Frontal cortex (tissue), 4 donors: ENCODE data around the gene E4F1. TPM values are rescaled to one million over a fixed set of nuclear protein-coding genes. Genes with fewer than 3 reads are reported as not detected.
"Not testable (repeated sequence)": the region's sequence is repeated elsewhere in the genome, so short reads cannot be mapped to it uniquely, and the experiment has no call there.

Experiments
- DNase-seq, 2 donors: peaks; one replicate each; pipeline ENCODE4 v3.0.0; 2012; ENCODE audit warnings: low spot score in 2 of 2
- FAIRE-seq: peaks from 2 replicates; lab custom pipeline; 2012; peaks lifted over from hg19 to GRCh38; lab: Jason Lieb, UNC
- total RNA-seq: library from RNA; depleted of rRNA; stranded (reverse); fragments of >200 nt; gene quantifications from one replicate; pipeline ENCODE4 v1.2.3, GENCODE V29; 2014
- donor health status: control.
- donor health status: control.
- donor health status: control.

Gene E4F1
- total RNA-seq, 1 donor from 2014 or later, result 27.3 TPM

DNA sequence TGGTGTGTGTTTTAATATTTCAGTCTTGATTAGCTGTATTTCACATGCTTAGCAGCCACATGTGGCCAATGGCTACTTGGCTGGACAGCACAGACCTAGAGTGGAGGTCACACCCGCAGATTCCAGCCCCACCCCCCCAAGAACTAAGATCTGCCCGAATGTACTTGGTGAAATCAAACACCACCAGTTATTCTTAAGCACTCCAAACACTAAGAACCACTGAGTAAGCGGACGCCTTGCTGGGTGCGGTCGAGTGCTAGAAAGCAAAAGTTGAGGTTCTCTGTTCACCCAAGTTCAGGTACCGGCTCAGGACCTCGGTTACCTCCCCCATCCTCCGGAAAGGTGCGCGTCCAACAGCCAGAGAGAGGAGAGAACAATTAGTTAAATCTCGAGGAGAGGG, 43.5 kb downstream of the E4F1 start:
- FAIRE-seq, DNase-seq: not testable (repeated sequence)

DNA sequence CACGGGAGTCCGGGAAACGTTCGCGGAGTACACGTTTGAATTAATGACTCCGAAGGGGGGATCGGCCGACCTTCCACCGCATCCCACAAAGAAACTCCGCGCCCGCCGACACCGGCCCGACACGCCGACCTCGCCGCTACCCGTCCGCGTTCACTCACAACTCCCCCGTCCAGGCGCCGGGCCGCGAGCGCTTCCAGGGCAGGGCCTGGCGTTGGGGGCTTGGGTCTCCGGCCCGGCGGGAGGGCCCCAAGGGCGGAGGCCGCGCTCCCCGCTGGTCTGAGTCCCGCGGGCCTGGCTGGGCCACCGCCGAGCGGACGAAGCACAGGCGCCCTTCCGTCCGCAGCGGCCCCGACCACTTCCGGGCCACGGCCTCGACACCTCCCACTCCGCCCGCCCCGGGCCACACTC, 44.1 kb downstream of the E4F1 start:
- not testable (repeated sequence) for FAIRE-seq
- DNase-seq, result peak in 1 of 2 donors; percentile 61

DNA sequence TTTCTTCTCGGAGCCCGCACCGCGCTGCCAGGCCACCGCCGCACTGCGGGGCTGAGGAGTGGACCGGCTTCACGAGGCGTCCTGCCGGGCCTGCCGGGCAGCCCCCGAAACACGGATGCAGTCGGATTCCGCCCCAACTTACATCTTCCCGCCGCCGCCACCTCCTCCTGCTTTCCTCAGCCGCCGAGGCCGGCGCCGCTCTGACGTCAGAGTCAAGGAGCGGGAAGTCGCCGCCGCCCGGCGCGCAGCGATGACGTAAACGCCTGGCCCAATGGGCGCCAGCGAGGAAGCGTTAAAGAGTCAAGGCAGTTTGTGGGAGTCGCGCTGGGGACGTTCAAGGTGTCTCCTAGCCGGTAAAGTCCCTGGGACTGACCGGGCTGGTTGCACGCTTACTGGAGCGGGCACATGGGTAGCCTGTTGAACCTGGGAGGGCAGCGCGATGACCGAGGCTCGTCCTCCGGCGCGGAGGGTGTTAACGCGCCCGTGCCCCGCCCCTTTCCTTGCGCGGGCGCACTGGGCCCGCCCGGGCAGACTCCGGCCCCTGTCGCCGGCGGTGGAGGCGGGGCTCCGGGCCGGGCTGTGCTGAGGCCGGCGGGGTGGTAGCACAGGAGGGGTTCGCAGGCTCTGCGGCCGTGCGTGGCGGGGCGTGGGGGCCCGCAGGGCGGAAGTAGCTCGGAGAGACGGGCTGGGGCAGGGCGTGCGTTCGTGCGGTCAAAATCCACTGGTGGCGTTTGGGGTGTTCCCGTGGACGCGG, 44.7 kb downstream of the E4F1 start, which contains the start of gene RNPS1:
TSS of gene RNPS1 (minus strand) at position 214 of the 754 bp plus-strand sequence. CDS start 3,483 bp downstream, outside the sequence.
- FAIRE-seq, result no peak
- peak; percentile 100 for DNase-seq

DNA sequence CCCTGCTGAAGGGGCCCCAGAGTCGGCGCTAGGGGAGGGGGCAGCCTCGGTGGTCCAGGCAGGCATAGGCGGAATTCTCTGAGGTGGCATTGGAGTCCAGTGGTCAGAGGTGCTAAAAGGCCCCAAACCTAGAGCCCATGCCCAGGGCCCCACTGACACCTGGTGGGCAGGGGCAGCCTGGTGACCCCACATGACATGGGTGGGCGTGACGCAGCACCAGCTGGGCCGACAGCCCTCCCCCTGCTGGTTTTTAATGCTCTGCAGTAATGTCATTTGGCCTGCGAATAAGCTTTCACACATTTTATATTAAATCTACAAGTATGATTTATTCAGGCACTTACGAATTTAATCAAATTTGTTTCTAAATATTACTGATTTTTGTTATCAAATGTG, 46.7 kb downstream of the E4F1 start:
- DNase-seq (no peak), FAIRE-seq (no peak)

DNA sequence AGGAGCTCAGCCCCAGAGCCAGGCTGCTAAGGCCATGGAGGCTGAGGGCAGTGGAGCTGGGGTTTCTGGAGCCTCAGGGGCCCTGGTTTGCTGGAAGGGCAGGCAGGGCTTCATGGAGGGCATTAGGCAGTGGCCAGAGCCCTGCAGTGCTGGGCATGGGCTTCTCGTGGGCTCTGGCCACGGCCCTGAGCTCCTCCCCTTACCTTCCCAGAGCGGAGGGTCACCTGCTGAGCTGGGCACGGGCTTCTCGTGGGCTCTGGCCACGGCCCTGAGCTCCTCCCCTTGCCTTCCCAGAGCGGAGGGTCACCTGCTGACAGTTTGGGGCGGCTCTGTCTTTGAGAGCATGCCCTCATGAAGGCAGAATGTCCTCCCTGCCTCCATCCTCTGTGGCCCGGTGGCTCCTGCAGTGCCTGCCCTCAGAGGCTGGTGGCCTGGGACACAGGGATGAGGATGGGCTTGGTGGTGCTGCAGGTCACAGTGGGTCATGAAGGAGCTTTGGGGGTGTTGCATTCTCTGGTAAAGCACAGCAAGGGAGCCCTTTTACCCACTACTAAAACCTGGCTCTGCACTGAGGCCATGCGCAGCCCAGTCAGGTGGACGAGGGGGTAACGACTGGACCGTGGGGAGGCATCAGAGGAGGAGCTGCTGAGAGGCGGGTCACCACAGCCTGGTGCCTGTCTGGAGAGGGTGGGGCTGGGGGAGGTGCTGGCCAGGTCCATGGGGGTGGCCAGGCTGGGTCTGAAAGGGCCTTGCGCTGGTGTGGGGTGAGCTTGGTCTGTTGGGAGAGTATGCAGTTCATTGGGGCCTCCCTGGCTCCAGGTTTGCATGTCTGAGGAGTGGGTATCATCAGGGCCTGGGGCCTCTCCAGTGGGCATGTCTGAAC, 47.4 kb downstream of the E4F1 start:
- DNase-seq (no peak), FAIRE-seq (no peak)

DNA sequence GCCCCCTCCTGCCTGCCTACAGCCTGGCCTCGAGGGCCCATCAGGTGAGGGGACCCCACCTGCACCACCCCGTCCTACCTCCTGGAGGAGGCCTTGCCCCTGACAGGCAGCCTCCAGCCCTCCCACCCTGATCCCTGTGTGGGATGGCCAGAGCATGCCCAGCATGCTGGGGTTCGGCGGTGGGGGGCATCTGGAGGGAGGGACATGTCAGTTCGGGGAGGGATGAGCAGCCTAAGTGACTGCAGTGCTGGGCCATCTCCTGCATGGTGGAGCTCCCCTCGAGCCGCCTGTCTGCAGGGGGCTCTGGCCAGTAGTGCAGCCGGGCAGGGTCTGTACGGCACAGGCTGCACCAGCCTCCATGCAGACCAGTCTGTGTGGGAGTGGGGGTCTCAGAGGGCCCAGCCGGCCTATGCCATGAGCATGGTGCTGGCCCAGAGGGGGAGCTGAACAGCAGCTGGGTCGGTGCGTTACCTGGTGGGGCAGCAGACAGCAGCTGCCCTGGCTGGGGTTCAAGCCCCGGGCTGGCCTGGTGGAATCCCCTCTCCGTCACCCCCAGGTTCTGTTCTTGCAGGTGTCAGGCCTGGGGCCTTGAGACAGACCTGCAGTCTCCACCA, 48.6 kb downstream of the E4F1 start:
- FAIRE-seq (no peak), DNase-seq (no peak)

DNA sequence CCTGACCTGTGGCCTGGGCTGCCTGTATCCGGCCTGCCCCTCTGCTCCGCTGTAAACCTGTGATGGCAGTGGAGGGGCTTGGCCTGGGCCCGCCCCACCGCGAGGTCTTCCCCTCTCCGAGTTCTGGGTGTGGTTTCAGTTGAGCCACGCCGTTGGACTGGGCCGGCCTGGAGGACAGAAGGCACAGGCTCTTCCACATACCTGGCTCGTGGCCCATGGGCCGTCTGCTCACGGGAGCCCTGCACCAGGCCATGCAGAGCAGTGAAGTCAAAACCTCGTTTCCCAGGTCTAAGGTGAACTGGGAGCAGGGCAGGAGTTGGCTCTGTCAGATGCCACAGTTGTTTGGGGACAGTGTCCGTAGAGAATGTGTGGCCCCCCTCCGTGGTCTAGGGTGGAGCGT, 50.1 kb downstream of the E4F1 start:
- no peak for DNase-seq
- no peak for FAIRE-seq

DNA sequence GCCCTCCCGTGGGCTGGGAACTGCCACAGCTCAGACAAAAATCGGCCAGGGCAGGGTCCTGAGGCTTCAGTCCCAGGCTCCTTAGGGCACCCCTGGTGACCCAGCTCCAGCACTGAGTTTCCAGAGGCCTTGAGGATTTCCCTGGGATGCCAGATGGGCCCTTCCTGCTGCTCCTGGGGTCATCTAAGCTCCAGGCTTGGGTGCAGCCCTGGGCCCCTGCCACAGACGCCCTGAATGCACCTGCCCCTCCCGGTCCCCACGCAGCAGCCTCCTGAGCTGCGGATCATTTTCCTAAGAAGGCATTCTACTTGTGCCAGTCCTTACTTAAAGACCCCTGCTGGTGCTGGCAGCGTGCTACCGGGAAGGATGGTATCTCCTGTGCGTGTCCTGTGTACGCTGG, 50.5 kb downstream of the E4F1 start:
- DNase-seq, result no peak
- FAIRE-seq, result no peak

DNA sequence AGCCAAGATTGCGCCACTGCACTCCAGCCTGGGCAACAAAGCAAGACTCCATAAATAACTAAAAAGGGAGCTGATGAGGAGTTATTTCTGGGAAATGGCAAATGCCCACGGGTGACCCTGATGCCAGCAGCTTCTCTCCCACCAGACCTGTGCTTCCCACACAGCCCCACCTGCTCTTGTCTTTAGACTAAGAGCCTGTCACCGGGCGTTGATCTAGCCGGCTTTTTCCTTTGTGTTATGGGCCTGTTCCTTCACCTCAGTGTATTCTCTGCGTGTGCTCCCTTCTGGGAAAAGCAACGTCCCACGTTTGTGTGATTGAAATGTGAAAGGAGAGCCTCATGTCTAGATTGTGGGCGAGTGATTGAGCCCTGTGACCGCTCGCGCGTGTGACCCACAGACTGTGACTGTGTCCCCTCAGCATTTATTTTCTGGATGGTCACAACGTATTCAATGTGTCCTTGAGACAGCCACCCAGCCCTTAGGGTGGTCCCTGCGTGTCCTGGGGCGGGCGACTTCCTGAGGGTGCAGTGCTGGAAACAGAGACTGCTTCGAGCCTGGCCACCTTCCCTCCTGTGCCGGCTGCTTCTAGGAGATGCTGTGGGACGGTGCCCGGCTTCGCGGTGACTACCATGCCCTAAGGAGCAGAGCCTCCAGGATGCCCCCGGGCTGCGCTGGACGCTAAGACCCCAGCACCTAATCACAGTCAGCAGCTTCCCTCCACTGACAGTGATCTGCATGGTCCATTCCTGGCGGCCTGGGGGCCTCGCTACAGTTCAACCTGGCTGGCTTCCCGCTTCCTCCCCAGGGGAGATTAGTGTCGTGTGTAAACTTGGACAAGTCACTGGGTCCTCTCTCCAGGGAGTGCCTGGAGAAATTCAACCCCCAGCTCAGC, 52.3 kb downstream of the E4F1 start:
- DNase-seq, result no peak
- FAIRE-seq, result no peak

DNA sequence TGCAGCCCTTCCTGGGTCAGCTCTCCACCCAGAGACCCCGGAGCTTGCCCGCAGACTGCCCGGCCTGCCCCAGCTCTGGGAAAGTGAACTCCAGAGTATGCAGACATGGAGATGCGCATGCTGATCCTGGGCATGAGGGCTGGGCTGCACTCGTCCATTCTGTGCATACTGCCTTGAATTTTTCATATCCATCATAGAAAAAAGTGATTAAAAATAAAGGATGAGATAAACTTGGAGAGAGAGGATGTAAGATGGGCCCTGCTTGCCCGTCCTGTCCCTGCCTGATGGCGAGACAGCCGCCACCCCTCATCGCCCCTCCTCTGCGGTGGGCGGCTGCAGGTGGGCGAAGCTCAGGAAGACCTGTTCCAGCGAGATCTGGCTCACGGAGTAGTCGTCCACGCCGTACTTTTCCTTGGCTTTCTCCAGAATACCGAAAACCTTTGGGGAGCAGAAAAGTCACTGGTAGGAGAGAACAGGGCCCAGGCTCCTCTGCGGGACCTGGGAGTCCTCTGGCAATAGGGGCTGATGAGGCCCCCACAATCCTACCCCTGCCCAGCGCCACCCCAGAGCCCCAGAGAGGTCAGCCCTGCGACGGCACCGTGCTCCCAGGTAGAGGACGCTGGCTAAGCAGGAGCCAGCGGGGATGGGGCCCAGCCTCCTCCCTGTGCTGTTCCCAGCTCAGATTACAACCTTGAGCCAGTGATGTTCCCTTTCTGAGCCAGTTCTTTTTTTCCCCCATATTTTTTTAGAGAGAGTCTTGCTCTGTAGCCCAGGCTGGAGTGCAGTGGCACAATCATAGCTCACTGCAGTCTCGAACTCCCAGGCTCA, 53.2 kb downstream of the E4F1 start:
- FAIRE-seq, result no peak
- DNase-seq, result no peak

DNA sequence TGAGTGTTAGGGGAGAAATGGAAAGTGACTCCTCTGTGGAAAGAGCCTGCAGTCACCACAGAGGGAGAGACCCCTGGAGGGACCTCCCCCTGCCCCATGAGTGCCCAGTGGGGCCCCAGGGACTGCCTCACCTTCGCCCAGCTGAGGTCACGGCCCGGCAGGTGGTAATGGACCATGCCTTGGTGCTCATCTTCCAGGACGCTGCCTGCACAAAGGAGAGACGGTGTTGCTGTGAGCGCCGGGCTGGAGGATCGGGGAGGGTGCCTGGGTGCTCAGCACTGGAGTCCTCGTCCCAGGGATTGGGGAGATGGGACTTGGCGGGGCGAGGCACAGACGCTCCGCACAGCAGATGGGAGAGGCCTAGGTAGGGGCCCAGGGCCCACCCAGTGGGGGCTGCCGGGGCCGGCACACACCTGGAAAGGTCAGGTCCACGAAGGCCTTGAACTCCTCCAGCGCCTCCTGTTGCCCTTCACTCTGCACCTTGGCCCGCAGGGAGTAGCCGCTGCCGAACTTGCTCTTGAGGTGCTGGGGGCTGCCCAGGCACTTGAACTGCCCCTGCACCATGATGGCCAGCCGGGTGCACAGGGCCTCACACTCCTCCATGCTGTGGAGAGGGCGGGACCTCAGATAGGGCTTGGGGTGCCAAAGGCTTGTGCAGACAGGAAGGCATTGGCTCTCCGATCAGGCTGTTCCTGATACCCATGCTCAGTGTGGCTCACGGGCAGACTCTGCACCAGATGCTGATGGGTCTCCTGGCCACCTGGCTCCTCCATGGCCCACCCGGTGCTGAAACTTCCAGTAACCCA, 54.3 kb downstream of the E4F1 start:
- FAIRE-seq (no peak), DNase-seq (no peak)

DNA sequence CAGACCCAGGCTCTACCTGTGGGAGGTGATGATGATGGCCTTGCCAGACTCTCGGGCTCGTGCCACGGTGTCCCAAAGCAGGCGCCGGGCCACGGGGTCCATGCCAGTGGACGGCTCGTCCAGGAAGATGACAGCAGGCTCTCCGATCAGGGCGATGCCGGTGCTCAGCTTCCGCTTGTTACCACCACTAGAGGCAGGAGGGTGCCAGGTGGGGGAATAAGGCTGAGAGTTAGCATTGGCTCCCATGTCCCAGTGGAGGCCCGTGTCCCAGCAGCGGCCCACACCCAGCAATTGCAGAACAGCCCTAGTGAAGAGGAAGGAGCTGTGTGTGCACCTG, 54.8 kb downstream of the E4F1 start:
- DNase-seq, result no peak
- no peak for FAIRE-seq

DNA sequence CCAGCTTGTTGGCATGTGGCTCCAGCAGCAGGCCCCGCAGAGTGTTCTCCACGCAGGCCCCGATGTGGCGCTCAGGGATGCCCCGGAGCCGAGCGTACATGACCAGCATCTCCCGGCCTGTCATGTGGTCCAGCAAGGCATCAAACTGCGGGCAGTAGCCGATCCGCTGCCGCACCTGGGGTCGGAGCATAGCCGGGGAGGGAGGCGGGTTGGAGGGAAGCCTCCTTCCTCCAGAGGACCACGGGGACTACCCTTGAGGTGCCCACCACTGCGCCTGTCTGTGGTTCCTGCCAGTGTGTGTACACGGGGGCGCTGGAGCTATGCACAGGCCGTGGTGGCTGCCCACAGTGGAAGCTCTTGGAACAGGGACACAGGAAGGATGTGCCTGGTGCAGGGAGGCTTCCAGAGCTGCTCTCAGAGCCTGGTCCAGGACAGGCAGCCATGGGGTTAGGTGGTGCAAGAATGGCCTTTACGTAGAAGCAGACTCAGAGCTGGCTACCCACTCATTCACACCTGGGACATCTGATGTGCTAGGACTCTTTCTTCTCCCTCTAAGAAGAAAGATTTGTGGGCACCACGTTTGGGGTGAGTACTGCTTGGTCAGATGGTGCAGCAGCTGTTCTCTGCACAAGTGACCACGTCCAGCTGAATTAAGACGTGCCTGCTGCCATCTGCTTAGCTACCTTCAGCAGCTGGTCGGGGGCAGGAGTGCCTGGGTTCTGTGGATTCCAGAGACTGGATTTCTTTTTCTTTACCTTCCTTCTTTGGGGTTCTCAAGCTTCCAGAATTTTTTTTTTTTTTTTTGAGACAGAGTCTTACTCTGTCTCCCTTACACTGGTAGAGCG, 55.8 kb downstream of the E4F1 start:
- no peak for FAIRE-seq
- no peak for DNase-seq

DNA sequence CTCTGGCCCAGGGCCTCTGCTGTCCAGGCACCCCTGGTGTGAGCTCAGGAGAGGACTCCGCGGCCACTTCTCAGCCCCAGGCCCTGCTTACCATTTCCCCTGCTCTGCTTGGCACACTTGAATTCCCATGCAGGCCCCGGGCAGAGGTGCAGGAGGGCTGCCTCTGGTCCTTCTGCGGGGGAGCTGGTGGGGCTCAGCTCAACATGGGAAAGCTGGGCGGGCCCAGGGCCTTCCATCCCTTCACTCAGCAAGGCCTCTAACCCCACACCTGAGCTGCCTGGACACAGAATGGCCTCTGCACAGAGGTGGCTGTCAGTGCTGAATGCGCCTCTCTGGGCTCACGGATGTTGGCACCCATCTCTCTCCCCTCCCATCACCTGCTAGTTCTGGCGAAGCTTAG, 57.1 kb downstream of the E4F1 start:
- no peak for DNase-seq
- no peak for FAIRE-seq

DNA sequence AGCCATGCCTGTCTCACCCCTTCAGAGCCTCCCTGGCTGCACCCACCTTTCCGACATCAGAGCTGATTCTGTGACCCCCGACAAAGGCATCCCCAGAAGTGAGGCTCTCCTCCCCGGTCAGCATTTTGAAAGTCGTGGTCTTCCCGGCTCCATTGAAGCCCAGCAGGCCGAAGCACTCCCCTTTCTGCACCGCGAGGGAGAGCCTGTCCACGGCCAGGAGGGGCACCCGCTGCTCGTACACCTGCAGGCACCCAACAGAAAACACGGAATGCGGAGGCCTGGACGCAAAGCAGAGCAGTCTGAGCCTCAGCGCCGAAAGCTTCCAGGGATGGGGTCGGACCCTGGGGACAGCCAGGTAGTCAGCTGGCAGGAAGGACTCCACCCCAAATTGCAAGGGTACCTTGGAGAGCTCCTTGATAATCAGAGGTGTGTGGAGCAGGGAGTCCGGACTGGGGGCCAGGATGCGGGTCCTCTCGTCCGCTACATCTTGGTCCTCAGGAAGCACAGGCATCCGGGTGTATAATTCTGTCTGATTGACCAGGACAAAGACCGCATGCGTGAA, 57.7 kb downstream of the E4F1 start:
- DNase-seq, result no peak

DNA sequence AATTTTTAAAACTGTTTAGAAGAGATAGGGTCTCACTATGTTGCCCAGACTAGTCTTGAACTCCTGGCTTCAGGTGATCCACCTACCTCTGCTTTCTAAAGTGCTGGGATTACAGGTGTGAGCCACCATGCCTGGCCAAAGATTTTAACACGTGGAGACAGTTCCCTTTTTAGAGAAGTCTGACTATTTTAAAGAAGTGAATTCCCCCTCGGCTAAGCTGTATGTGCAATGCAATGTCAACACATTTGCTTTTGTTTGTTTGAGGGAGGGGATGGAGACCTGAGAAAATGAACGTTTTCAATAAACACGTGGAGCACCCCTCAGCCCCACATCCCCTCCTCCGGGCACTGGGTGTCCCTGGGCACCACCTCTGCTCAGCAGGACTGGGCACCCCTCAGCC, 58.9 kb downstream of the E4F1 start:
- DNase-seq (no peak), FAIRE-seq (no peak)

More for the DNA sequence above, 57.7 kb downstream of the E4F1 start:
- FAIRE-seq, result no peak
